Measurements from ENCODE around the gene RBM47.
"Not testable (repeated sequence)": the region's sequence is repeated elsewhere in the genome, so short reads cannot be mapped to it uniquely, and the experiment has no call there.

Gene RBM47

GRCh38 chr4:40629401-40630334 is at the start of gene RBM47:
TSS of gene RBM47 (minus strand) at chr4:40629864. CDS start at chr4:40438893, 190,971 bp downstream.
- peak; percentile 59 for DNase-seq

GRCh38 chr4:40678421-40678820 is 48.8 kb upstream of the RBM47 start:
- no peak for DNase-seq

GRCh38 chr4:40675166-40675565 is 45.5 kb upstream of the RBM47 start:
- no peak for DNase-seq

- peak; percentile 60 for DNase-seq
Measured at GRCh38 chr4:40672528-40673522, 43.2 kb upstream of the RBM47 start.

DNA sequence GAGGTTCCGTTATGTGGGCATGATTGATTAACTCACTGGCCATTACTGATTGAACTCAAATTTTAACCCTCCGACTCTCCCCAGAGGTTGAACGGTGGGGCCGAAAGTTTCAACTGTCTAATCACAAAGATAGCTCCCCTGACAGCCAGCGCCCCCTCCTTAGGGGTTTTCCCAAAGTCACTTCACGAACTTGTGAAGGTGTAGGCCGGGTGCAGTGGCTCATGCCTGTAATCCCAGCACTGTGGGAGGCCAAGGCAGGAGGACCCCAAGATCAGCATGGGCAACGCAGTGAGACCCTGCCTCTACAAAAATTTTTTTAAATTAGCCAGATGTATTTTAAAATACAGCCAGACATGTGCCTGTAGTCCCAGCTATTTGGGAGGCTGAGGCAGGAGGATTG is 39.8 kb upstream of the RBM47 start:
- peak; percentile 50 for DNase-seq

- DNase-seq = no peak
Measured at GRCh38 chr4:40665842-40666241, 36.2 kb upstream of the RBM47 start.

DNA sequence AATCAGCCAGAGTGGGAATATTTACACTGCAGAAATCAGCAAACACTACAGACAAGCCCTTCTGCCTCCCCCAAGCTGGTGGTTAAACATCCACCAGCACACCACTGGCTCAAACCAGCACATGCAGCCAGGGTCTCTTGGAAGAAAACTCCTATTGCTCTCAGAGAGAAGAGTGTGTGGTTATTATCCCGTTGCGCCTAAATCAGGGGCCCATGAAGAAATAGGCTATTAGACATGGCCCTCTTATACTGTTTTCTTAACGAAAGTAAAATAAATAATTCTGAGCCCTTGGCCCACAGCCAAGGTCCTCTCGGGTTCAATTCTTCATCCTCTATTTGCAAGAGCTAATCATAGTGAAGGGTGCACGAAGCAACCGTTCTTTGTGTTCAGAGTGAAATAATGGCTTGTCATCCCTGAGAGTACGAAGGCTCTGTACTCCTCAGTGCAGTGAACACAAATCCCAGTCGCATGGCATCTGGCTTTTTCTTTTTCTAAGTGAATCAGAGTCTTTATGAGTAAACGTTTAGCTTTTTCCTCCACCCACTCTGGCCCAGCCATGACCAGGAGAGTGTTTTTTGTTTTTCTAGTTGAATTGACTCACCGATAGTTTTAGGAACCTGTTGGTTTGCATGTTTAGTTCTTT is 33.4 kb upstream of the RBM47 start:
- peak; percentile 59 for DNase-seq

- DNase-seq = no peak
Measured at GRCh38 chr4:40661803-40662202, 32.1 kb upstream of the RBM47 start.

DNA sequence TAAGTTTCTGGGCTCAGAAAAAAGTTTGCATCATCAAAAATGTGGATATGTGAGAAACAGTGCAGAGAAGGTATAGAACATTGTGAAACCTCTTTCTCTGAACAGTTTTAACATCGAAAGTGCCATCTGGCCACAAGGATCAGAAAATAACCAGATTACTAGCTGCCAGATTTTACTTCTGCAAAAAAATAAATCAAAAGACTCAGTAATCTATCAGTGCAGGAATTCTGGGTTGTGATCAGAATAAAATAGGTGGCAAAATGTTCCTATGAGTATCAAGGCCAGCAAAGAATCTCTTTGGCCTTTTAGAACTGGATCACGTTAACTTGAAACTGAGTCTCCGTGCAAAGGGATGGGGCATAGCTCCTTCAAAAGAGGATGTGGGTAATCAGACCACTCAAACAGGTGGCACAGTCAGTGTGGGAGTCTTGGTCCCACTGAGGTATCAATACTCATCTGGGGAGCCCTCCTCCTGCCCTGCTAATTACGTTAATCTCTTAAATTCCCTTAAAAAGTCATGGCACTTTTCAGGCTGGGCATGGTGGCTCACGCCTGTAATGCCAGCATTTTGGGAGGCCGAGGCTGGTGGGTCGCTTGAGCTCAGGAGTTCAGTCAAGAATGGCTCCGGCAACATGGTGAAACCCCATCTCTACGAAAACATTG is 26.7 kb upstream of the RBM47 start:
- no peak for DNase-seq

GRCh38 chr4:40651280-40651679 is 21.6 kb upstream of the RBM47 start:
- no peak for DNase-seq

DNA sequence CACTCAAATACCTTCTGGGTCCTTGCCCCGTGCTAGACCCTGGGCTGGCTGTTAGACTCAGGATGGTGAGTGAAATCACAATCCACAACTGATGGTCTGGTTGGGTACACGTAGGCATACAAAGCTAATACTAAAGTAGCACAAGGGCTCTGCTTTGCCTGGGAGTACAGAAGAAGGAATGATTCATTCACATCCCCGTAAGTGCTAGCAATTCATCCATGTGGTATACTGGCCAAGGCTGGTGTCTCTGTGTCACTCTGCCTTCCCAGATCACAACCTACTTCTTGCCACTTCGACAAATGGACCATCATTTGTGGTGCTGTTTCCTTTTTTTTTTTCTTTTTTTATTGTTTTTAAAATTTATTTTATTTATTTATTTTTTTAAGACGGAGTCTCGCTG is 19.7 kb upstream of the RBM47 start:
- DNase-seq = no peak

DNA sequence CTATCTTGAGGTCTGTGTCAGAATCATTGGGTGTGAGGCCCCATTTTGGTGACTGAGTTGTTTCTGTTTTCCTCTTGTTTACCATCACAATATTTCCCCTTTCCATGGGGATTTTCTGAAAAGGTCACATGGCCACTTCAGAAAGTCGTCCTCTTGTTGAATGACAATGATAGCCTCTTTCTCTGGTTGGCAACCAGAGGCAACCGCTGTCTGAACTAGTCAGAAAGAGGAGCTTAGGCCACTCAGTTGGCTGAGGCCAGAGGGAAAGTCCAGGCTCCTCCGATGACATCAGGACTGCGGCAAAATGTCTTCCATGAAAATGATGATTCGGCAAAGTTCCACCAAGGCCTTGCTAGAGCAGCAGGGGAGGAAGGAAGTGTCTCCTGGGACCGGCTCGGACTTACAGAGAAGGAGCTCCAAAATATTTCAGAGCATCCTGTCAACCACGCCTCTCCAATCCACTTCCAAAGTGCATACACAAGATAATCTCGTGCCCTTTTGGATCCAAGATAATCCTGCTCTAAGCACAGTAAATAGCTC is 19.1 kb upstream of the RBM47 start:
- no peak for DNase-seq

DNA sequence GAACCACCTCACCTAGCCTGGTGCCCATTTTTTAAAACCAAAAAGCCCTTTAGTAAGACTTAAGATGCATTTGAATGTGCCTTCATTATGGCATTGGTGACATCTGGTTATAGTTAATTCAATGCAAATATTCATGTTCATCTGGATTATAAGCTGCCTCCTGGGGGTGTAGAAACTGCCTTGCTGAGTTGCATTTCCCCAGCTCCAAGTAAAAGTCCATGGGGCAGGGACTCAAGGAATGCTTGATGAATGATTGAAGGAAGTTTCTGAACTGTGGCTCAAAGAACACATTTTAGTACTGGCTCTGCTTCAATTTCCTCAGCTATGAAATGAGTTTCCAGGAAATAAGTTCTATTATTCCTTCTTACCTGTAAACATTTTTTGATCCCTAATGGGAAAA is 18.5 kb upstream of the RBM47 start:
- DNase-seq = no peak

GRCh38 chr4:40645586-40645985 is 15.9 kb upstream of the RBM47 start:
- DNase-seq = no peak

DNA sequence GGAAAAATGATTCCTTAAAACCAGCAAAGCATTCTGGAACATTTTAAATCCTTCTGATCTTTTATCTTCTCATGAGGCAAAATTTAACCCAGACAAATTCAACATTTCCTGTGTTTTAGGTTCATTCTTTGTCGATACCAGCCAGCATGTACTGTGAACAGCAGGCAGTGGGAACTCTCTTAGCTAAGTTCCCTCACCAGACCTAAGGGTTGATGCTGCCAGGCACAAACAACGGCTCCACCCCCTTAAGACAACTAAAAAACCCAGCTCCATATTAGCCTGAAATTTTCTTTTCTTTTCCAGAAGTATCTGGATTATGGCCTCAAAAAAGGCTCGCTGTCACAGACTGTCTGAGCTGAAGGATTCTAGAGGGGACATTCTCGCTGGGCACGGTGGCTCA is 2.4 kb upstream of the RBM47 start:
- no peak for DNase-seq

DNA sequence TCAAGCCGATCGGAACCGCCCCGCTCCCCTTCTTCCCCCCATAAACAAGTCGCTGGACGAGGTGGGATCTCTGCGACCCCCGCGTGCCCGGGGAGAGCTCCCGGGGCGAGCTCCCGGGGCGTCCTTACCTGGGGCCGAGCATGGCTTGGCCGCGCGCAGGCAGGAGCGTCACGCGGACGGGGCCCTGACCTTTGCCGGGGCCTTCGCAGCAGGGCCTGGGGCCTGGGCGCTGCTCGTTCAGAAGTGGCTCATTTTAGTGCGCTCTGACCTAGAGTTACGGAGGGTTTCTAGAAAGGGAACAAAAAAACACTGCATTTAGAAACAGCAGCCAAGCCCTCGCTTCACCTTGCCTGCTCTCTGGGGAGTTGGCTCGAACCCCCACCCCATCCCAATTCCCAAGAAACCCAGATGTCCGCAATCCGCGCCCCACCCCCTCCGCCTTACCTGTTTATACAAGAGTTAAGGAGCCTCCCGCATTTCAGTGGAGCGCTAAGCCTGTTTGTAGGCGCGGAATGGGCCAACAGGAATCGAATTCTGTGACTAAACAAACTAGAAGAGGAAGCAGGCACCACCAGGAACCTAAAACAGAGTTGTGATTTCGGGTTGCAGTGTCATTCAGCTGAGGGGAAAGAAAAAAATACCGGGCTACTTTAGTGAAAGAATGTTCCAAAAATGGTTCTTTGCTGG is 814 bp upstream of the RBM47 start:
- DNase-seq = no peak

DNA sequence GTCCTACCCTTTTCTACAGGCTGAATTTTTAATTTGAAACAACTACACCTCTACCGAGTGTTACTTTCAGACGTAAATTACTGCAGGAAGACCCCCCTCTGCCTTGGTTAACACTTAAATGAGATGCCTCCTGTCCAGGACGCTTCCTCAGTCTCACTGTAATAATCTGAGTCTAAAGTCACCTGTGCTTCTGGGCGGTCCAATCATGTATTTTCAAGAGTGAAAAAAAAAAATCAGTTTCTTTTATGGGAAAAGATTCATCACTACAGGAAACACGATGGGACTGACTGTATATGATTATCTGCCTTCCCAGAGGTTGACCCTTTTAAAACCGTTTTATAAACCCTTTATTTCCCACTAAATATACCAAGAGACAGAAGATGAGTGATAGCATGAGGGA is 776 bp downstream of the RBM47 start:
- no peak for DNase-seq

- not testable (repeated sequence) for DNase-seq
Measured at GRCh38 chr4:40628407-40628806, 1.3 kb downstream of the RBM47 start.

GRCh38 chr4:40627540-40627939 is 2.1 kb downstream of the RBM47 start:
- no peak for DNase-seq

GRCh38 chr4:40626183-40626990 is 3.3 kb downstream of the RBM47 start:
- DNase-seq = peak; percentile 18

DNA sequence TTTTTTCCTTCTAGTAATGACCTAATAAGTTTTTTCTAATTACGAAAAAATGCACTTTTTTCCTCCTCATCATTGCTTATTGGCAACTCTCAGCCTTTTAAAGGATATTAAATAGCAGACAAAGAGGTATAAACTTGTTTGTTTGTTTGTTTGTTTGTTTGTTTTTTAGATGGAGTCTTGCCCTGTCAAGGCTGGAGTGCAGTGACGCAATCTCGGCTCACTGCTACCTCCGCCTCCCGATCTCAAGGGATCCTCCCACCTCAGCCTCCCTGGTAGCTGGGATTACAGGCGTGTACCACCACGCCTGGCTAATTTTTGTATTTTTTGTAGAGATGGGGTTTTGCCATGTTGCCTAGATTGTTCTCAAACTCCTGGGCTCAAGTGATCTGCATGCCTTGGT is 6.0 kb downstream of the RBM47 start:
- no peak for DNase-seq
